Gastrocnemius medialis (tissue), 4 donors: ENCODE results near the gene RAI1.

Experiments used
- CTCF ChIP-seq, 5 experiments: fragments of 450-650 bp in 3 of 5; fragments of 200-600 bp in 2 of 5; sonication (generic) in 2 of 5; IDR thresholded peaks in 4 of 5; conservative IDR thresholded peaks in 1 of 5; 1 replicate in 4 of 5; 2 replicates in 1 of 5; pipeline ENCODE4 v1.5.1; 2016 to 2019; ENCODE audit warnings: antibody characterized with exemption in 5 of 5, mild to moderate bottlenecking in 3 of 5, moderate library complexity in 3 of 5
- POLR2A ChIP-seq, 2 donors: fragments of 450-650 bp; IDR thresholded peaks; one replicate each; pipeline ENCODE4 v1.6.1; 2017; ENCODE audit warnings: antibody characterized with exemption in 2 of 2, mild to moderate bottlenecking in 2 of 2, moderate library complexity in 2 of 2

GRCh38 chr17:17698869-17699351 is 17.7 kb downstream of the RAI1 start:
- no peak for TF ChIP-seq CTCF (IDR thresholded peaks at IDR 0.05 in 4 of 5, conservative IDR thresholded peaks at IDR 0.05 in 1 of 5)
- no peak for TF ChIP-seq POLR2A (IDR thresholded peaks at IDR 0.05)
